Activated CD4-positive, alpha-beta memory T cell treated with anti-CD3 and anti-CD28 coated beads, Interleukin-2, amount 10 ng/mL, durations not matched to agents 7 days and 5 days (primary cell): ENCODE data around the gene SIDT2. TPM values are rescaled to one million over a fixed set of nuclear protein-coding genes. Genes with fewer than 3 reads are reported as not detected.

Source experiments
- CTCF ChIA-PET: fragments of 350-600 bp; sonication (Branson Sonifier 250); formaldehyde crosslinking; loops from one replicate; lab custom pipeline; 2021; ENCODE audit warnings: antibody characterized with exemption, inconsistent platforms; lab: Charles Lee
- POLR2A ChIA-PET: fragments of 350-600 bp; sonication (Branson Sonifier 250); formaldehyde crosslinking; loops from one replicate; lab custom pipeline; 2021; ENCODE audit warnings: antibody characterized with exemption; lab: Charles Lee
- DNase-seq: peaks from one replicate; pipeline ENCODE4 v3.0.0-alpha.2; 2020
- H3K27ac Mint-ChIP-seq: one replicate; pipeline ENCODE4 v1.8.0; 2021; ENCODE audit warnings: mild to moderate bottlenecking, mixed read lengths
- H3K27me3 Mint-ChIP-seq: one replicate; pipeline ENCODE4 v1.8.0; 2021; ENCODE audit warnings: mixed read lengths
- H3K36me3 Mint-ChIP-seq: one replicate; pipeline ENCODE4 v1.8.0; 2021; ENCODE audit warnings: low read depth, mixed read lengths
- H3K4me1 Mint-ChIP-seq: one replicate; pipeline ENCODE4 v1.8.0; 2021; ENCODE audit warnings: mixed read lengths
- H3K4me3 Mint-ChIP-seq: one replicate; pipeline ENCODE4 v1.8.0; 2021; ENCODE audit warnings: mild to moderate bottlenecking, mixed read lengths
- H3K9me3 Mint-ChIP-seq: one replicate; pipeline ENCODE4 v1.8.0; 2021; ENCODE audit warnings: mixed read lengths
- total RNA-seq, 2 experiments: library from RNA; stranded (reverse); gene quantifications; one replicate each; pipeline ENCODE4 v1.2.3, GENCODE V29; 2021

Gene SIDT2
- total RNA-seq, 2 experiments from 2014 or later = 38.1 to 42.9 TPM

DNA sequence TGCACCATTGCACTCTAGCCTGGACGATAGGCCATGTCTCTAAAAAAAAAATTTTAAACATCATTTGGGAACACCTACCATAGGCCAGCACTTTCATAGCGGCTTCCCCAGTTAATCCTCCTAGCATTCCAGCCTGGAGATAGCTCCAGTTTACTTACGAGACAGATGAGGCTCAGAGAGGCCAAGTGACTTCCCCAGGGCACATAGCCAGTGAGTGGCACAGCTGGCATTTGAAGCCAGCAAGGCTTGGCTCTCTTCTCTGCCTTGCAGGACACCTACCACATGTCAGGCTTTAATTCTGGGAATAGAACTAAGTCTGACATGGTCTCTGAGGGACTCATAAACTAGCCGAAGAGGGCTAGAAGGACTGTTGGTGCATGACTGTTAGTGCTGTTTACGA lies 15.7 kb downstream of the SIDT2 start:
- peaks cover 6% of the 10 kb centered on the region for H3K4me1 Mint-ChIP-seq
- no peak for DNase-seq
- no peaks in the 10 kb centered on the region for H3K9me3 Mint-ChIP-seq
- CTCF ChIA-PET = interaction anchor here (0.6 to 0.8 kb wide), 3 partner anchors 10 to 33 kb away, joined by 3 read pairs; no protein-coding TSS in a partner anchor
- no peak overlapping the region for H3K4me3 Mint-ChIP-seq
- peaks cover 13% of the 10 kb centered on the region for H3K36me3 Mint-ChIP-seq
- no peak overlapping the region for H3K27ac Mint-ChIP-seq
- H3K27me3 Mint-ChIP-seq = no peaks in the 10 kb centered on the region
- POLR2A ChIA-PET = interaction anchor here (1.2 kb wide), 1 partner anchor 16 kb away, joined by 3 read pairs; the partner anchor contains the start of gene SIDT2

- CTCF ChIA-PET = interaction anchor here (1.7 kb wide), 1 partner anchor 31 kb away, joined by 5 read pairs; no protein-coding TSS in a partner anchor
- POLR2A ChIA-PET = interaction anchor here (0.7 kb wide), 1 partner anchor 51 kb away, joined by 3 read pairs; the partner anchor contains the start of gene PAFAH1B2
- H3K4me3 Mint-ChIP-seq = no peak overlapping the region
- no peak for DNase-seq
- peaks cover 10% of the 10 kb centered on the region for H3K36me3 Mint-ChIP-seq
- H3K27me3 Mint-ChIP-seq = no peaks in the 10 kb centered on the region
- H3K9me3 Mint-ChIP-seq = no peaks in the 10 kb centered on the region
- peaks cover 6% of the 10 kb centered on the region for H3K4me1 Mint-ChIP-seq
- H3K27ac Mint-ChIP-seq = no peak overlapping the region
These were observed 16.7 kb downstream of the SIDT2 start for GRCh38 chr11:117195258-117195657.

DNA sequence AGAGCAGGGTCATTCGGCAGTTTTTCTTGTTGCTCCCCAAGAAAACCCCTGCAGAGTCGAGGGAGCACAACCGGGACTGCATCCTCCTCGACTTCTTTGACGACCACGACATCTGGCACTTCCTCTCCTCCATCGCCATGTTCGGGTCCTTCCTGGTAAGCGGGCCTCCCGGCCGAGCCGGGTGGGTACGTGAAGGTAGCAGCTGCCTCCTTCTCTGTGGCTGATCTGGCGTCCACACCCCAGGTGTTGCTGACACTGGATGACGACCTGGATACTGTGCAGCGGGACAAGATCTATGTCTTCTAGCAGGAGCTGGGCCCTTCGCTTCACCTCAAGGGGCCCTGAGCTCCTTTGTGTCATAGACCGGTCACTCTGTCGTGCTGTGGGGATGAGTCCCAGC lies 17.2 kb downstream of the SIDT2 start:
- Mint-ChIP-seq H3K4me1 (peaks cover 6% of the 10 kb centered on the region), H3K36me3 (peaks cover 7% of the 10 kb centered on the region), H3K27me3 (no peaks in the 10 kb centered on the region), H3K4me3 (no peak overlapping the region), H3K9me3 (no peaks in the 10 kb centered on the region), H3K27ac (no peak overlapping the region)
- ChIA-PET CTCF (interaction anchor here (1.2 to 1.7 kb wide), 2 partner anchors 15 to 31 kb away, joined by 5 to 7 read pairs; no protein-coding TSS in a partner anchor), POLR2A (interaction anchor here (0.7 kb wide), 1 partner anchor 51 kb away, joined by 3 read pairs; the partner anchor contains the start of gene PAFAH1B2)
- no peak for DNase-seq

DNA sequence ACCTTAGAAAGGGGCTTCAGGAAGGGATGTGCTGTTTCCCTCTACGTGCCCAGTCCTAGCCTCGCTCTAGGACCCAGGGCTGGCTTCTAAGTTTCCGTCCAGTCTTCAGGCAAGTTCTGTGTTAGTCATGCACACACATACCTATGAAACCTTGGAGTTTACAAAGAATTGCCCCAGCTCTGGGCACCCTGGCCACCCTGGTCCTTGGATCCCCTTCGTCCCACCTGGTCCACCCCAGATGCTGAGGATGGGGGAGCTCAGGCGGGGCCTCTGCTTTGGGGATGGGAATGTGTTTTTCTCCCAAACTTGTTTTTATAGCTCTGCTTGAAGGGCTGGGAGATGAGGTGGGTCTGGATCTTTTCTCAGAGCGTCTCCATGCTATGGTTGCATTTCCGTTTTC lies 18.5 kb downstream of the SIDT2 start:
- ChIA-PET POLR2A (no interaction called here), CTCF (interaction anchor here (1.7 kb wide), 1 partner anchor 30 kb away, joined by 5 read pairs; no protein-coding TSS in a partner anchor)

GRCh38 chr11:117197516-117198456 lies 19.2 kb downstream of the SIDT2 start:
- ChIA-PET POLR2A (no interaction called here), CTCF (no interaction called here)
- no peaks in the 10 kb centered on the region for H3K9me3 Mint-ChIP-seq
- H3K27me3 Mint-ChIP-seq = no peaks in the 10 kb centered on the region
- H3K4me1 Mint-ChIP-seq = peaks cover 6% of the 10 kb centered on the region
- no peak overlapping the region for H3K27ac Mint-ChIP-seq
- H3K36me3 Mint-ChIP-seq = no peaks in the 10 kb centered on the region
- DNase-seq = no peak
- H3K4me3 Mint-ChIP-seq = no peak overlapping the region

More for the DNA sequence above, 18.5 kb downstream of the SIDT2 start:
- Mint-ChIP-seq H3K27ac (no peak overlapping the region), H3K4me1 (peaks cover 6% of the 10 kb centered on the region), H3K9me3 (no peaks in the 10 kb centered on the region), H3K27me3 (no peaks in the 10 kb centered on the region), H3K4me3 (no peak overlapping the region), H3K36me3 (peaks cover 2% of the 10 kb centered on the region)
- DNase-seq = no peak

- ChIA-PET POLR2A (no interaction called here), CTCF (interaction anchor here (1.1 kb wide), 1 partner anchor 18 kb away, joined by 5 read pairs; no protein-coding TSS in a partner anchor)
- Mint-ChIP-seq H3K4me3 (no peak overlapping the region), H3K27me3 (no peaks in the 10 kb centered on the region), H3K4me1 (peaks cover 4% of the 10 kb centered on the region), H3K36me3 (peaks cover 2% of the 10 kb centered on the region), H3K27ac (no peak overlapping the region), H3K9me3 (no peaks in the 10 kb centered on the region)
- no peak for DNase-seq
These were observed 20.1 kb downstream of the SIDT2 start for GRCh38 chr11:117198613-117199012.

DNA sequence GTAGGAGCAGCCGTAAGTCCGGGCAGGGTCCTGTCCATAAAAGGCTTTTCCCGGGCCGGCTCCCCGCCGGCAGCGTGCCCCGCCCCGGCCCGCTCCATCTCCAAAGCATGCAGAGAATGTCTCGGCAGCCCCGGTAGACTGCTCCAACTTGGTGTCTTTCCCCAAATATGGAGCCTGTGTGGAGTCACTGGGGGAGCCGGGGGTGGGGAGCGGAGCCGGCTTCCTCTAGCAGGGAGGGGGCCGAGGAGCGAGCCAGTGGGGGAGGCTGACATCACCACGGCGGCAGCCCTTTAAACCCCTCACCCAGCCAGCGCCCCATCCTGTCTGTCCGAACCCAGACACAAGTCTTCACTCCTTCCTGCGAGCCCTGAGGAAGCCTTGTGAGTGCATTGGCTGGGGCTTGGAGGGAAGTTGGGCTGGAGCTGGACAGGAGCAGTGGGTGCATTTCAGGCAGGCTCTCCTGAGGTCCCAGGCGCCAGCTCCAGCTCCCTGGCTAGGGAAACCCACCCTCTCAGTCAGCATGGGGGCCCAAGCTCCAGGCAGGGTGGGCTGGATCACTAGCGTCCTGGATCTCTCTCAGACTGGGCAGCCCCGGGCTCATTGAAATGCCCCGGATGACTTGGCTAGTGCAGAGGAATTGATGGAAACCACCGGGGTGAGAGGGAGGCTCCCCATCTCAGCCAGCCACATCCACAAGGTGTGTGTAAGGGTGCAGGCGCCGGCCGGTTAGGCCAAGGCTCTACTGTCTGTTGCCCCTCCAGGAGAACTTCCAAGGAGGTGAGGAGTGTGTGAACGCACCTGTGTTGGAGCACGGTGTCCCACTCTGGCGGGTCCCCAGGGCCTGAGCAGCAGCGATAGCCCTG lies 20.7 kb downstream of the SIDT2 start, which contains the start of gene TAGLN:
Gene TAGLN, plus strand, starts transcription at position 318 of the 863 bp plus-strand sequence. CDS start 3,644 bp downstream, outside the sequence.
- ChIA-PET CTCF (interaction anchor here (1.1 kb wide), 1 partner anchor 18 kb away, joined by 5 read pairs; no protein-coding TSS in a partner anchor), POLR2A (no interaction called here)
- Mint-ChIP-seq H3K27me3 (no peaks in the 10 kb centered on the region), H3K9me3 (no peaks in the 10 kb centered on the region), H3K4me3 (no peak within 1 kb of the TSS), H3K4me1 (peaks cover 4% of the 10 kb centered on the region), H3K27ac (no peak within 1 kb of the TSS), H3K36me3 (peaks cover 7% of the 10 kb centered on the region)
- no peak for DNase-seq

DNA sequence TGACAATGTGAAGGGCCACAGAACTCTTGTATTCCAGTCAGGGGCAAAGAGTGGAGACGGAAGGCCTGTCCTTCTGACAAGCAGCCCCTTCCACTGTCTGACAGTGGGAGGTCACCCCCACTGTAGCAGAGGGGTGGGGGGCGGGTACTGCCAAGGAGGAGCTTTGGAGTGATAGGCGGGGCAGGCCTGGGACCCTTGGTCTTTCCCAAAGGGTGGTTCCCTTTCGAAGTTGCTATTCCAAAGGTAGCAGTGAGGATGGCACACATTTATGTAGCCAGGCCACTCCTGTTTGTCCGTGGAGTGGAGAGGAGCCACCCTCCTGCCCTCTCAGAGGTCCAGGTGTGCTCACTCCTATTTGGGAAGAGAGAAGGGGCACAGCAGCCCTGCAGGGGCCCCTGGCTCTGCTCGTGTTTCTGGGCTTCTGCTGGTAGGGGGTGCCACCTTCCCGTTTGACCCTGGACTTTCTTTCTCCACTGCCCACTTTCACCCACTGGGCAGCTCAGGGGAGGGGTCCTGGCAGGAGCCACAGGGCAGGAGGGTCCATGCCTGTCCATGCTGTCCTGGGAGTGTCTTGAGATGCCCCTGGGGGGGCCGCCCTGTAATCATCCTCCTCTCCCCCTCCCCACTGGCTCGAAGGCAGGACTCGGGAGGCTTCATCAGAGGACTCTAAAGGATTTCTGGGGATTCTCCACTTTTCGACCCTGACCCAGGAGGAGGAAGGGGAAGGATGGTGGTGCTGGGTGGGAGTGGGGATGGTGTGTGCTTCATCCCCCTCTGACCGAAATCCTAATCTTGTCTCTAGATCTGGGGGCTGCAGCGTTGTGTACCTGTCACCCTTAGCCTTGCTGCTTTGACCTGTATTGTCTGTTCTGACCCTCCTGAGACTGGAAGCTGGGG lies 21.6 kb downstream of the SIDT2 start:
- no peak overlapping the region for H3K4me3 Mint-ChIP-seq
- H3K36me3 Mint-ChIP-seq = peaks cover 14% of the 10 kb centered on the region
- ChIA-PET POLR2A (interaction anchor here (1.3 kb wide), 1 partner anchor 21 kb away, joined by 6 read pairs; the partner anchor contains the start of gene SIDT2), CTCF (no interaction called here)
- peaks cover 2% of the 10 kb centered on the region for H3K4me1 Mint-ChIP-seq
- H3K27ac Mint-ChIP-seq = no peak overlapping the region
- DNase-seq = no peak
- H3K27me3 Mint-ChIP-seq = no peaks in the 10 kb centered on the region
- no peaks in the 10 kb centered on the region for H3K9me3 Mint-ChIP-seq

- Mint-ChIP-seq H3K36me3 (peaks cover 20% of the 10 kb centered on the region), H3K27ac (no peak overlapping the region), H3K9me3 (no peaks in the 10 kb centered on the region), H3K4me1 (no peaks in the 10 kb centered on the region), H3K27me3 (no peaks in the 10 kb centered on the region), H3K4me3 (no peak overlapping the region)
- ChIA-PET POLR2A (interaction anchor here (1.3 to 1.5 kb wide), 2 partner anchors 10 to 22 kb away, joined by 3 to 6 read pairs; partner anchors contain the start of gene SIDT2), CTCF (no interaction called here)
- DNase-seq = no peak
These were observed 22.5 kb downstream of the SIDT2 start for GRCh38 chr11:117200813-117201657.

- Mint-ChIP-seq H3K27me3 (no peaks in the 10 kb centered on the region), H3K4me3 (no peak overlapping the region), H3K27ac (no peak overlapping the region), H3K9me3 (no peaks in the 10 kb centered on the region), H3K4me1 (no peaks in the 10 kb centered on the region), H3K36me3 (peaks cover 21% of the 10 kb centered on the region)
- ChIA-PET CTCF (no interaction called here), POLR2A (interaction anchor here (0.9 to 2.5 kb wide), 5 partner anchors 9 to 25 kb away, joined by 3 to 9 read pairs (median 3); no protein-coding TSS in a partner anchor)
- no peak for DNase-seq
These were observed 23.2 kb downstream of the SIDT2 start for GRCh38 chr11:117201658-117202305.
